Ovary (tissue), 9 donors: ENCODE results near the gene RNF224. TPM values are rescaled to one million over a fixed set of nuclear protein-coding genes. Genes with fewer than 3 reads are reported as not detected.

Experiments used
- DNase-seq, 5 donors: peaks; one replicate each; pipeline ENCODE4 v3.0.0-alpha.2; 2019 to 2020
- H3K27ac ChIP-seq, 2 donors: fragments of 200-600 bp; one replicate each; pipeline versions ENCODE4 v1.5.1 to v1.8.0; 2019 to 2022
- H3K27me3 ChIP-seq: fragments of 200-600 bp; one replicate; pipeline ENCODE4 v1.8.0; 2022
- H3K36me3 ChIP-seq: fragments of 200-600 bp; sonication (generic); one replicate; pipeline ENCODE4 v1.5.1; 2019
- H3K4me1 ChIP-seq: one replicate; pipeline ENCODE4 v1.8.1; 2013; ENCODE audit warnings: mild to moderate bottlenecking, moderate library complexity; ENCODE audit not compliant: insufficient read depth
- H3K4me3 ChIP-seq: fragments of 200-600 bp; sonication (generic); one replicate; pipeline ENCODE4 v1.5.1; 2017
- H3K9me3 ChIP-seq, 2 donors: fragments of 200-600 bp in 1 of 2; sonication (generic) in 1 of 2; one replicate each; pipeline versions ENCODE4 v1.5.1 to v1.8.1; 2013 to 2019; ENCODE audit warnings: mild to moderate bottlenecking in 1 of 2, moderate library complexity in 1 of 2
- CTCF ChIP-seq, 3 donors: fragments of 450-650 bp in 2 of 3; fragments of 200-600 bp in 1 of 3; IDR thresholded peaks; one replicate each; pipeline versions ENCODE4 v1.5.1 to v1.8.0; 2016 to 2022; ENCODE audit warnings: antibody characterized with exemption in 3 of 3, mild to moderate bottlenecking in 1 of 3
- EP300 ChIP-seq: sonication (generic); formaldehyde crosslinking; IDR thresholded peaks from one replicate; pipeline ENCODE4 v1.6.1; 2017; ENCODE audit warnings: antibody characterized with exemption
- POLR2A ChIP-seq: fragments of 450-650 bp; IDR thresholded peaks from one replicate; pipeline ENCODE4 v1.6.1; 2017; ENCODE audit warnings: antibody characterized with exemption, mild to moderate bottlenecking, moderate library complexity
- WGBS, 3 donors: extraction: QIAGEN DNeasy Blood & Tissue Kit in 1 of 3; methylation state at CpG; one replicate each; pipeline versions ENCODE4 v1.1.5 to v1.1.7; 2013 to 2017; 5-methylcytosine and 5-hydroxymethylcytosine counted together
- intact Hi-C, 4 donors: fragments of 100-400 bp; cut with DNase I; formaldehyde crosslinking; loops; one replicate each; pipeline versions ENCODE4 v1.11.0 to v1.15.1; 2022 to 2023
- polyA plus RNA-seq, 2 donors: library from polyadenylated mRNA; stranded (reverse); fragments of 200-250 nt in 1 of 2; fragments of 350-450 nt in 1 of 2; fragmentation: Illumina TruSeq in 1 of 2; extraction: RNeasy Lipid Tissue Mini Kit (QIAGEN cat#74804) in 1 of 2; gene quantifications; one replicate each; pipeline ENCODE4 v1.2.3, GENCODE V29; 2013 to 2014
- total RNA-seq, 7 donors: library from RNA; depleted of rRNA in 2 of 7; stranded (reverse); fragments of >200 nt in 2 of 7; fragmentation: NEBNext Ultra II Directional in 3 of 7; extraction: Animal tissue kit (Norgen Biotek cat#: 25700) in 3 of 7; gene quantifications; one replicate each; pipeline versions ENCODE4 v1.1.0 to v1.2.4, GENCODE V29; 2016 to 2023
- donor health status: DM: no; HTN: no; CAD: no; lungs with moderate emphysema.
- donor health status: DM: no; HTN: no; CAD: no.
- donor health status: Bipolar disorder and iron deficiency.
- donor health status: DM: yes; HTN: yes; CAD: no.
- donor health status: DM: no; HTN: no; CAD: no.
- donor health status: DM: yes; HTN: yes; CAD: no.

The RNF224 gene
- total and polyA plus RNA-seq, 9 donors = 0.92 TPM; not detected in 8

- intact Hi-C loops = no loop called here
- no peak for TF ChIP-seq POLR2A
- TF ChIP-seq CTCF (IDR thresholded peaks at IDR 0.05) = no peak
- TF ChIP-seq EP300 = no peak
- WGBS, 3 donors = 86 to 92% (median 87%) methylated on average over 48 of the region's 48 CpGs
- DNase-seq = no peak
- Histone ChIP-seq H3K27ac (no peak overlapping the region), H3K36me3 (no peaks in the 10 kb centered on the region), H3K9me3 (no peaks in the 10 kb centered on the region), H3K27me3 (no peaks in the 10 kb centered on the region), H3K4me1 (peaks cover 19% of the 10 kb centered on the region), H3K4me3 (no peak overlapping the region)
Measured at GRCh38 chr9:137184881-137185660, 42.2 kb upstream of the RNF224 start.

- no peaks in the 10 kb centered on the region for H3K9me3 ChIP-seq
- WGBS, 3 donors = 88 to 95% (median 92%) methylated on average over 19 of the region's 19 CpGs
- TF ChIP-seq CTCF (IDR thresholded peaks at IDR 0.05) = no peak
- TF ChIP-seq EP300 = no peak
- no peak for TF ChIP-seq POLR2A
- H3K4me3 ChIP-seq = no peak overlapping the region
- H3K4me1 ChIP-seq = peaks cover 19% of the 10 kb centered on the region
- intact Hi-C loops = no loop called here
- H3K27me3 ChIP-seq = no peaks in the 10 kb centered on the region
- DNase-seq = no peak
- no peak overlapping the region for H3K27ac ChIP-seq
- H3K36me3 ChIP-seq = no peaks in the 10 kb centered on the region
Measured at GRCh38 chr9:137185921-137186320, 41.4 kb upstream of the RNF224 start.

GRCh38 chr9:137186385-137186784 is 40.9 kb upstream of the RNF224 start:
- Histone ChIP-seq H3K4me1 (peaks cover 19% of the 10 kb centered on the region), H3K27me3 (no peaks in the 10 kb centered on the region), H3K36me3 (no peaks in the 10 kb centered on the region), H3K9me3 (no peaks in the 10 kb centered on the region), H3K4me3 (no peak overlapping the region), H3K27ac (no peak overlapping the region)
- WGBS, 3 donors = 56 to 76% (median 73%) methylated on average over 5 to 6 of the region's 6 CpGs
- DNase-seq = no peak
- TF ChIP-seq EP300 (no peak), CTCF (IDR thresholded peaks at IDR 0.05) (no peak), POLR2A (no peak)
- intact Hi-C loops = no loop called here

- WGBS, 3 donors = 77 to 87% (median 82%) methylated on average over 15 of the region's 15 CpGs
- Histone ChIP-seq H3K36me3 (no peaks in the 10 kb centered on the region), H3K4me1 (peaks cover 19% of the 10 kb centered on the region), H3K9me3 (no peaks in the 10 kb centered on the region), H3K27ac (no peak overlapping the region), H3K4me3 (peak overlapping the region; percentile 98), H3K27me3 (no peaks in the 10 kb centered on the region)
- no peak for DNase-seq
- intact Hi-C loops = no loop called here
- TF ChIP-seq EP300 (no peak), POLR2A (no peak), CTCF (IDR thresholded peaks at IDR 0.05) (no peak)
Measured at GRCh38 chr9:137187386-137187785, 39.9 kb upstream of the RNF224 start.
